WTC11 (cell line): ENCODE measurements around the gene ADGRL1. TPM values are rescaled to one million over a fixed set of nuclear protein-coding genes. Genes with fewer than 3 reads are reported as not detected.

ENCODE experiments used
- CBFB ChIP-seq: sonication (generic); formaldehyde crosslinking; IDR thresholded peaks from 2 replicates; pipeline ENCODE4 v1.8.1; 2022; ENCODE audit warnings: mild to moderate bottlenecking, low read depth, missing genetic modification reagents
- CREB1 ChIP-seq: sonication (generic); formaldehyde crosslinking; IDR thresholded peaks from 2 replicates; pipeline ENCODE4 v1.8.0; 2023; ENCODE audit warnings: mild to moderate bottlenecking, missing genetic modification reagents
- ELF4 ChIP-seq: sonication (generic); formaldehyde crosslinking; IDR thresholded peaks from 2 replicates; pipeline ENCODE4 v1.8.1; 2022; ENCODE audit warnings: low read depth, mild to moderate bottlenecking, moderate library complexity, missing genetic modification reagents
- EMX1 ChIP-seq: fragments of 250-450 bp; sonication (Bioruptor Pico); IDR thresholded peaks from 2 replicates; pipeline ENCODE4 v1.8.0; 2021; ENCODE audit warnings: mild to moderate bottlenecking
- ETV6 ChIP-seq: sonication (generic); formaldehyde crosslinking; IDR thresholded peaks from 2 replicates; pipeline ENCODE4 v1.8.1; 2022; ENCODE audit warnings: mild to moderate bottlenecking, missing genetic modification reagents
- FOXP4 ChIP-seq: sonication (generic); formaldehyde crosslinking; IDR thresholded peaks from 2 replicates; pipeline ENCODE4 v1.8.0; 2022; ENCODE audit warnings: mild to moderate bottlenecking, missing genetic modification reagents
- GABPB1 ChIP-seq: sonication (generic); formaldehyde crosslinking; IDR thresholded peaks from 2 replicates; pipeline ENCODE4 v1.8.1; 2023; ENCODE audit warnings: mild to moderate bottlenecking, missing genetic modification reagents
- MYBL2 ChIP-seq: sonication (generic); formaldehyde crosslinking; IDR thresholded peaks from 2 replicates; pipeline ENCODE4 v1.8.1; 2023; ENCODE audit warnings: mild to moderate bottlenecking, moderate library complexity, missing genetic modification reagents
- RELA ChIP-seq: sonication (generic); formaldehyde crosslinking; IDR thresholded peaks from 2 replicates; pipeline ENCODE4 v1.8.1; 2022; ENCODE audit warnings: missing genetic modification reagents, mild to moderate bottlenecking, borderline replicate concordance
- RORB ChIP-seq: fragments of 250-450 bp; sonication (Bioruptor Pico); IDR thresholded peaks from 2 replicates; pipeline ENCODE4 v1.9.0; 2021; ENCODE audit warnings: mild to moderate bottlenecking
- SP1 ChIP-seq: sonication (generic); formaldehyde crosslinking; conservative IDR thresholded peaks from 2 replicates; pipeline ENCODE4 v1.8.1; 2022; ENCODE audit warnings: missing genetic modification reagents
- STAT6 ChIP-seq: sonication (generic); formaldehyde crosslinking; conservative IDR thresholded peaks from 2 replicates; pipeline ENCODE4 v1.8.1; 2023; ENCODE audit warnings: mild to moderate bottlenecking, low read depth, missing genetic modification reagents, moderate library complexity
- USF1 ChIP-seq: sonication (generic); formaldehyde crosslinking; IDR thresholded peaks from 2 replicates; pipeline ENCODE4 v1.8.0; 2022; ENCODE audit warnings: mild to moderate bottlenecking, missing genetic modification reagents
- USF2 ChIP-seq: sonication (generic); formaldehyde crosslinking; IDR thresholded peaks from 2 replicates; pipeline ENCODE4 v1.8.1; 2023; ENCODE audit warnings: mild to moderate bottlenecking, missing genetic modification reagents, moderate library complexity
- ZNF121 ChIP-seq: sonication (generic); formaldehyde crosslinking; IDR thresholded peaks from 2 replicates; pipeline ENCODE4 v1.8.0; 2023; ENCODE audit warnings: missing genetic modification reagents
- ZNF281 ChIP-seq: sonication (generic); formaldehyde crosslinking; IDR thresholded peaks from 2 replicates; pipeline ENCODE4 v1.8.0; 2023; ENCODE audit warnings: mild to moderate bottlenecking, missing genetic modification reagents
- ZNF512 ChIP-seq: sonication (generic); formaldehyde crosslinking; IDR thresholded peaks from 2 replicates; pipeline ENCODE4 v1.8.1; 2022; ENCODE audit warnings: missing genetic modification reagents, borderline replicate concordance
- total RNA-seq: library from RNA; stranded (reverse); gene quantifications from 3 replicates; pipeline ENCODE4 v1.2.3, GENCODE V29; 2021
- TF ChIP-seq, protein P1 (sequence below): sonication (generic); formaldehyde crosslinking; IDR thresholded peaks from 2 replicates; pipeline ENCODE4 v1.8.1; 2023; ENCODE audit warnings: mild to moderate bottlenecking, moderate library complexity, missing genetic modification reagents
- TF ChIP-seq, protein P2 (sequence below): sonication (generic); formaldehyde crosslinking; IDR thresholded peaks from 2 replicates; pipeline ENCODE4 v1.8.0; 2023; ENCODE audit warnings: missing genetic modification reagents
- TF ChIP-seq, protein P3 (sequence below): sonication (generic); formaldehyde crosslinking; IDR thresholded peaks from 2 replicates; pipeline ENCODE4 v1.8.0; 2022; ENCODE audit warnings: mild to moderate bottlenecking, missing genetic modification reagents
- TF ChIP-seq, protein P4 (sequence below): fragments of 250-450 bp; sonication (Bioruptor Pico); IDR thresholded peaks from 2 replicates; pipeline ENCODE4 v1.9.0; 2021; ENCODE audit warnings: mild to moderate bottlenecking, borderline replicate concordance

Gene ADGRL1
- total RNA-seq, 1 experiment from 2014 or later = 128 TPM

- TF ChIP-seq, protein P1, sequence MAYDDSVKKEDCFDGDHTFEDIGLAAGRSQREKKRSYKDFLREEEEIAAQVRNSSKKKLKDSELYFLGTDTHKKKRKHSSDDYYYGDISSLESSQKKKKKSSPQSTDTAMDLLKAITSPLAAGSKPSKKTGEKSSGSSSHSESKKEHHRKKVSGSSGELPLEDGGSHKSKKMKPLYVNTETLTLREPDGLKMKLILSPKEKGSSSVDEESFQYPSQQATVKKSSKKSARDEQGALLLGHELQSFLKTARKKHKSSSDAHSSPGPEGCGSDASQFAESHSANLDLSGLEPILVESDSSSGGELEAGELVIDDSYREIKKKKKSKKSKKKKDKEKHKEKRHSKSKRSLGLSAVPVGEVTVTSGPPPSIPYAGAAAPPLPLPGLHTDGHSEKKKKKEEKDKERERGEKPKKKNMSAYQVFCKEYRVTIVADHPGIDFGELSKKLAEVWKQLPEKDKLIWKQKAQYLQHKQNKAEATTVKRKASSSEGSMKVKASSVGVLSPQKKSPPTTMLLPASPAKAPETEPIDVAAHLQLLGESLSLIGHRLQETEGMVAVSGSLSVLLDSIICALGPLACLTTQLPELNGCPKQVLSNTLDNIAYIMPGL (CRISPR knock-in tag) = no peak
- TF ChIP-seq, protein P2, sequence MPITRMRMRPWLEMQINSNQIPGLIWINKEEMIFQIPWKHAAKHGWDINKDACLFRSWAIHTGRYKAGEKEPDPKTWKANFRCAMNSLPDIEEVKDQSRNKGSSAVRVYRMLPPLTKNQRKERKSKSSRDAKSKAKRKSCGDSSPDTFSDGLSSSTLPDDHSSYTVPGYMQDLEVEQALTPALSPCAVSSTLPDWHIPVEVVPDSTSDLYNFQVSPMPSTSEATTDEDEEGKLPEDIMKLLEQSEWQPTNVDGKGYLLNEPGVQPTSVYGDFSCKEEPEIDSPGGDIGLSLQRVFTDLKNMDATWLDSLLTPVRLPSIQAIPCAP = no peak
- TF ChIP-seq, protein P3, sequence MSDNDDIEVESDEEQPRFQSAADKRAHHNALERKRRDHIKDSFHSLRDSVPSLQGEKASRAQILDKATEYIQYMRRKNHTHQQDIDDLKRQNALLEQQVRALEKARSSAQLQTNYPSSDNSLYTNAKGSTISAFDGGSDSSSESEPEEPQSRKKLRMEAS (CRISPR knock-in tag) = 0 out of 2 replicates have a peak, but pooled peaks have one; percentile 42
- TF ChIP-seq ZNF512 (no peak), USF1 (no peak), RORB (CRISPR knock-in tag) (no peak), CREB1 (CRISPR knock-in tag) (no peak), FOXP4 (CRISPR knock-in tag) (peak; percentile 42; the same call in 1 of the 2 replicates), EMX1 (CRISPR knock-in tag) (no peak), MYBL2 (CRISPR knock-in tag) (0 out of 2 replicates have a peak, but pooled peaks have one; percentile 30), USF2 (CRISPR knock-in tag) (no peak), CBFB (CRISPR knock-in tag) (no peak), ELF4 (no peak), ZNF121 (CRISPR knock-in tag) (no peak), GABPB1 (CRISPR knock-in tag) (no peak), ETV6 (CRISPR knock-in tag) (0 out of 2 replicates have a peak, but pooled peaks have one; percentile 19), RELA (CRISPR knock-in tag) (no peak), SP1 (peak; percentile 53), STAT6 (CRISPR knock-in tag) (no peak), ZNF281 (CRISPR knock-in tag) (peak; percentile 96)
- TF ChIP-seq, protein P4, sequence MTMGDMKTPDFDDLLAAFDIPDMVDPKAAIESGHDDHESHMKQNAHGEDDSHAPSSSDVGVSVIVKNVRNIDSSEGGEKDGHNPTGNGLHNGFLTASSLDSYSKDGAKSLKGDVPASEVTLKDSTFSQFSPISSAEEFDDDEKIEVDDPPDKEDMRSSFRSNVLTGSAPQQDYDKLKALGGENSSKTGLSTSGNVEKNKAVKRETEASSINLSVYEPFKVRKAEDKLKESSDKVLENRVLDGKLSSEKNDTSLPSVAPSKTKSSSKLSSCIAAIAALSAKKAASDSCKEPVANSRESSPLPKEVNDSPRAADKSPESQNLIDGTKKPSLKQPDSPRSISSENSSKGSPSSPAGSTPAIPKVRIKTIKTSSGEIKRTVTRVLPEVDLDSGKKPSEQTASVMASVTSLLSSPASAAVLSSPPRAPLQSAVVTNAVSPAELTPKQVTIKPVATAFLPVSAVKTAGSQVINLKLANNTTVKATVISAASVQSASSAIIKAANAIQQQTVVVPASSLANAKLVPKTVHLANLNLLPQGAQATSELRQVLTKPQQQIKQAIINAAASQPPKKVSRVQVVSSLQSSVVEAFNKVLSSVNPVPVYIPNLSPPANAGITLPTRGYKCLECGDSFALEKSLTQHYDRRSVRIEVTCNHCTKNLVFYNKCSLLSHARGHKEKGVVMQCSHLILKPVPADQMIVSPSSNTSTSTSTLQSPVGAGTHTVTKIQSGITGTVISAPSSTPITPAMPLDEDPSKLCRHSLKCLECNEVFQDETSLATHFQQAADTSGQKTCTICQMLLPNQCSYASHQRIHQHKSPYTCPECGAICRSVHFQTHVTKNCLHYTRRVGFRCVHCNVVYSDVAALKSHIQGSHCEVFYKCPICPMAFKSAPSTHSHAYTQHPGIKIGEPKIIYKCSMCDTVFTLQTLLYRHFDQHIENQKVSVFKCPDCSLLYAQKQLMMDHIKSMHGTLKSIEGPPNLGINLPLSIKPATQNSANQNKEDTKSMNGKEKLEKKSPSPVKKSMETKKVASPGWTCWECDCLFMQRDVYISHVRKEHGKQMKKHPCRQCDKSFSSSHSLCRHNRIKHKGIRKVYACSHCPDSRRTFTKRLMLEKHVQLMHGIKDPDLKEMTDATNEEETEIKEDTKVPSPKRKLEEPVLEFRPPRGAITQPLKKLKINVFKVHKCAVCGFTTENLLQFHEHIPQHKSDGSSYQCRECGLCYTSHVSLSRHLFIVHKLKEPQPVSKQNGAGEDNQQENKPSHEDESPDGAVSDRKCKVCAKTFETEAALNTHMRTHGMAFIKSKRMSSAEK (CRISPR knock-in tag) = no peak
Observed at GRCh38 chr19:14248578-14249011, 42.6 kb upstream of the ADGRL1 start (continued).
